ENCODE results near the gene DDX42. TPM values are rescaled to one million over a fixed set of nuclear protein-coding genes. Genes with fewer than 3 reads are reported as not detected.

The DDX42 gene
- total and polyA plus RNA-seq, 9 of the 15 experiments (the other 6 are each of a cell fraction or from before 2014, with no cell fraction given), result 16.5 to 149 (median 87.6) TPM

GRCh38 chr17:63843910-63844677 lies 70.1 kb downstream of the DDX42 start (continued):
- TF ChIP-seq BCLAF1 (IDR thresholded peaks at IDR 0.05; ENCODE audit: borderline replicate concordance in 1 of 2, control insufficient read depth in 1 of 2, low read depth in 2 of 2, low read length in 1 of 2), result no peak
- no peak for TF ChIP-seq ZEB2 (IDR thresholded peaks at IDR 0.05)
- no peak for TF ChIP-seq EZH2 (IDR thresholded peaks at IDR 0.05; ENCODE audit: borderline replicate concordance, low read depth, low read length)
- 0 out of 4 replicates have a peak, but pooled peaks of 1 of the 2 experiments have one; percentile 27 for TF ChIP-seq FOXA3 (CRISPR knock-in tag; conservative IDR thresholded peaks at IDR 0.05 in 1 of 2, IDR thresholded peaks at IDR 0.05 in 1 of 2)
- TF ChIP-seq ZC3H8 (IDR thresholded peaks at IDR 0.05), result no peak
- no peak for TF ChIP-seq E2F4 (CRISPR knock-in tag; IDR thresholded peaks at IDR 0.05; ENCODE audit: low read depth)
- TF ChIP-seq TARDBP (IDR thresholded peaks at IDR 0.05), result no peak
- TF ChIP-seq NR1H2 (CRISPR knock-in tag; IDR thresholded peaks at IDR 0.05), result no peak
- TF ChIP-seq ZNF347 (CRISPR knock-in tag; IDR thresholded peaks at IDR 0.05; ENCODE audit: low read depth), result no peak
- TF ChIP-seq ZNF780A (CRISPR knock-in tag; IDR thresholded peaks at IDR 0.05), result no peak
- no peak for TF ChIP-seq SETDB1 (IDR thresholded peaks at IDR 0.05; ENCODE audit: low read length)
- TF ChIP-seq XRCC5 (IDR thresholded peaks at IDR 0.05; ENCODE audit: low read depth, low read length), result no peak
- no peak for TF ChIP-seq RBM34 (IDR thresholded peaks at IDR 0.05; ENCODE audit: borderline replicate concordance, insufficient read depth, low read length)
- no peak for TF ChIP-seq XRCC4 (IDR thresholded peaks at IDR 0.05; ENCODE audit: extremely low read depth, insufficient read depth, insufficient read length)
- no peak for TF ChIP-seq SRSF7 (optimal IDR thresholded peaks at IDR 0.05; ENCODE audit: low read depth, low read length)
- no peak for TF ChIP-seq THAP12 (CRISPR knock-in tag; IDR thresholded peaks at IDR 0.05)
- no peak for TF ChIP-seq ZNF274 (IDR thresholded peaks at IDR 0.05; ENCODE audit: borderline replicate concordance, low read depth, low read length)
- no peak for TF ChIP-seq ZFPM2 (CRISPR knock-in tag; IDR thresholded peaks at IDR 0.05)
- TF ChIP-seq GTF2F1 (IDR thresholded peaks at IDR 0.05; ENCODE audit: low read depth, low read length), result no peak
- no peak for TF ChIP-seq ZNF175 (CRISPR knock-in tag; IDR thresholded peaks at IDR 0.05; ENCODE audit: low read depth)
- no peak for TF ChIP-seq ZNF444 (CRISPR knock-in tag; IDR thresholded peaks at IDR 0.05)
- no peak for TF ChIP-seq SMAD2 (IDR thresholded peaks at IDR 0.05; ENCODE audit: low read depth, low read length)
- no peak for TF ChIP-seq ZNF507 (tag; conservative IDR thresholded peaks at IDR 0.05)
